ENCODE data around the gene SSR2.

GRCh38 chr1:155977690-155978324, 42.9 kb downstream of the SSR2 start:
- TF ChIP-seq, protein P1, sequence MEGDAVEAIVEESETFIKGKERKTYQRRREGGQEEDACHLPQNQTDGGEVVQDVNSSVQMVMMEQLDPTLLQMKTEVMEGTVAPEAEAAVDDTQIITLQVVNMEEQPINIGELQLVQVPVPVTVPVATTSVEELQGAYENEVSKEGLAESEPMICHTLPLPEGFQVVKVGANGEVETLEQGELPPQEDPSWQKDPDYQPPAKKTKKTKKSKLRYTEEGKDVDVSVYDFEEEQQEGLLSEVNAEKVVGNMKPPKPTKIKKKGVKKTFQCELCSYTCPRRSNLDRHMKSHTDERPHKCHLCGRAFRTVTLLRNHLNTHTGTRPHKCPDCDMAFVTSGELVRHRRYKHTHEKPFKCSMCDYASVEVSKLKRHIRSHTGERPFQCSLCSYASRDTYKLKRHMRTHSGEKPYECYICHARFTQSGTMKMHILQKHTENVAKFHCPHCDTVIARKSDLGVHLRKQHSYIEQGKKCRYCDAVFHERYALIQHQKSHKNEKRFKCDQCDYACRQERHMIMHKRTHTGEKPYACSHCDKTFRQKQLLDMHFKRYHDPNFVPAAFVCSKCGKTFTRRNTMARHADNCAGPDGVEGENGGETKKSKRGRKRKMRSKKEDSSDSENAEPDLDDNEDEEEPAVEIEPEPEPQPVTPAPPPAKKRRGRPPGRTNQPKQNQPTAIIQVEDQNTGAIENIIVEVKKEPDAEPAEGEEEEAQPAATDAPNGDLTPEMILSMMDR (IDR thresholded peaks at IDR 0.05): no peak
- no peak for TF ChIP-seq POLR2AphosphoS5 (IDR thresholded peaks at IDR 0.05)
- TF ChIP-seq POLR2A (IDR thresholded peaks at IDR 0.05): no peak
- TF ChIP-seq EP300 (IDR thresholded peaks at IDR 0.05): no peak
